NCI-H748 treated with DMSO at 0.1 percent for 48 hours (cell line): ENCODE measurements around the gene SORCS3.
A peak's percentile ranks its signal among the peaks of the same experiment; 100 is the strongest.

Experiments
- DNase-seq: peaks from one replicate; lab custom pipeline; 2025; lab: John Stamatoyannopoulos, UW

Gene SORCS3

DNA sequence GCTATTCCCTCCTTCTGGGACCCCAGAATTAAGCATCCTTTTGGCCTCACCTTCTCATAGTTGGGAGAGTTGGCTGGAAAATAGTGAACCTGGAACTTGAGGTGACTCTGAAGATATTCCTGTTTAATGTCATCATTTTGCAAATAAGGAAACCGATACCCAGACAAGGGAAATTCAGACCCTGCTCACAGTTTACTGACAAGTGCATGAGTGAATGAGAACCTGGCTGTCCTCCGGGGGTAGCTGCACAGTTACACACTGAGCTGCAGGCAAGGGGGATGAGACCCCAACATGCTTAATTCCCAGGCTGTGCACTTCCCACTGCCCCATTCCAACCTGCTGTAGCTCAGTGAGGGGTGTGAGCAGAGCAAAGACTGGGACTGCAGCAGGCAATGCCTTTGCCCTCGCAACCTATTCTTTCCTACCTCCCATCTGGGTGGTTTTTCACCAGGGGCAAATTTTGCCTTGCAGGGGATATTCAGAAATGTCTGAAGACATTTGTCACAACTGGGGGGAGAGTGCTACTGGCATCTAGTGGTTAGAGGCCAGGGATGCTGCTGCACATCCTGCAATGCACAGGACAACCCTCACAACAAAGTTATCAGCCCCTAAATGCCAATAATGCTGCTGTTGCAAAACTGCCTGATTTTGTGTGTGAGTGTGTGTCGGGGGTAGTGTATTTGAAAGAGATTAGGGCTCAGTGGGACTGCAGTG lies 136.2 kb downstream of the SORCS3 start:
- DNase-seq, result no peak

DNA sequence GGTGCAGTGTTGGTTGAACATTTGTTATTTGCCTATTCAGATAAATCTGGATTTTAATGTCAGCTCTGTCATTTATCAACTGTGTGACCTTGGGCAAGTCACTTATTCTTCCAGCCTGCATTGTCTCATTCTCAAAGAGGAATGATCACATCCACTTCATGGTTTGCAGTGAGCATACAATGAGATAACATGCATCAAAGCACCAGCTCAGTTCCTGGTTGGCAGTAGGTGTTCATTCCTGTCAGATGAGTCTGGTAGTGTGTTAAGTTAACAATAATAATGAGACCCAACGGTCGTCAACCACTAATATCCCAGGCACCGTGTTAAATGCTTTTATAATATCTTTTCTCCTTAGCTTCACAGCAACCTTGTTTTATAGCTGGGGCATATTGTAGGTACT lies 137.3 kb downstream of the SORCS3 start:
- no peak for DNase-seq

DNA sequence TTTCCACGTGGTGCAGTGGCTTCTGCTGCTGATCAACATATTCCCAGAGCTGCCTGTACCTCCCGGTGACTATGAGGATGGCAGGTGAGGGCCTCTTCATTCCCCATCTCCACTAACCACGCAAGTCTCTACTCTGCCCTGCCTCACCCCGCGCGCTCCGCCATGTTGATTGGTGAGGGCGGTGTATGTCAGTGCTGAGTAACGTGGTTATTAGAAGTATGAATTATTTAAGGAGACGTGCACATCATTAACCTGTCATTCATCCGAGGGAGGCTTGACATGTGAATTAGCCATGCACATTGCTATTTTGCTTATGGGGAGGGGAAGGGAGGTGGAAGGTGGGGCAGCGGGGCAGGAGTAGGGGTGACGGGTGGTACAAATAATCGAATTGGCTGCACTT lies 138.6 kb downstream of the SORCS3 start:
- no peak for DNase-seq

DNA sequence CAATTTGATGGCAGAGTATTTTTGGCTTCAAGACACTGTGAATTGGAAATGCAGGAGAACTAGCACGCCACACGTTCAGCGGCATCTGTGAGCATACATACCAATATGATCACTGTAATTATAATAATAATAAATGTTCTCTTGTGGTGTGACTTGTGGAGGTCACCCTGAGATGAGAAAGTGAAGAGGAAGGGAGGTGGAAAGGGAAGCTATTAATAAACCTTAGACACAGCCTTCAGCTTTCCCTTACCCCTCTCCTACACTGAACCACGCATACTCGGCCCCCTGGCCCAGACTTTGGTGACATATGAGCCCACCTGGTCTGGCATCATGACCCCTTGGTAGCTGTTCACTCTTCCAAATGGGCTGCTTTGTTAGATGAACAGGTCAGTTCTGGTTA lies 139.1 kb downstream of the SORCS3 start:
- DNase-seq, result no peak

DNA sequence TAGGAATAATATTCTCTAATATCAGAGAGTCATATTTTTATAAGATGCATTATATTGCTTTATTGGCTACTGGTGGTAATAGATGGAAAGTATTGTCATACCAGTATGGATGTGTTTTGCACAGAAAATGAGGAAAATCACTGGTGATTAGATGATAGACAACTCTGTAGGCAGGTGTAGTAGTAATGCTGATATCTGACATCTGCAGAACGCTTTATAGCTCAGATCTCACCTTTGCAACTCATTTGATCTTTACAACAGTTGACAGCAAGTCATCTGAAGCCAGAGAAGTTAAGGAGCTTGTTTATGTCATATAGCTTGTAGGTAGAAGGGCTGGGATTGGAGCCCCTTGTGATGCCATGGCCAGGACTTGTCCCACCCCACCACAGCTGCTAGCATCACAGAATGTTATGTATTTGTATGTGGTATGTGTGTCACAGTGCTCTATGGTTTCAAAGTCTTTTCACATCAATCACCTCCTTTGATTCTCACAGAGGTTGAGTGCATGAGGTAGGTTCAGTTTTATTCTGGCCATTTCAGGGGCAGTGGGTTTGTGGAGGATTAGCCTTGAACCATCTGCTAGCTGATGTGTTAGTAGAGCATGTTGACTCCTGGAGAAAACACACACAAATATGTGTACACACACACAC lies 140.0 kb downstream of the SORCS3 start:
- no peak for DNase-seq

DNA sequence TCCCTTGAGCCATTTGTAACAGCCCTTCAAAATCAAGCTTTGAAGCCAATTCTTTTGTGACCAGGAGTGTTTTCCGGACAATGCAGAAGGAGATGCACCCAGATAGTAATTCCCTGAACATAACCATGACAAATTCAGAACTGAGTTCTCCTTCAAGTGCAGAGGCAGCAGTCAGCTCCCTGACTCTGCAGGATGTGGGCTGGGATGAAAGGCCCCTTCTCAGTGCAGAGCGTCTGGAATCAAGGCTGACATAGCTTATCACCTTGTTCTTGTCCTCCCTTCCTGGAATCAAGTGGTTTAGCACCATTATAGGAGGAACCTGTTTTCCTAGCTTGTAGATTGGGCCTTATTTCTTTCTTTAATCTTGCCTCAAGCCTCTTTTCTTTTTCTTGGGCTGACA lies 143.4 kb downstream of the SORCS3 start:
- no peak for DNase-seq

DNA sequence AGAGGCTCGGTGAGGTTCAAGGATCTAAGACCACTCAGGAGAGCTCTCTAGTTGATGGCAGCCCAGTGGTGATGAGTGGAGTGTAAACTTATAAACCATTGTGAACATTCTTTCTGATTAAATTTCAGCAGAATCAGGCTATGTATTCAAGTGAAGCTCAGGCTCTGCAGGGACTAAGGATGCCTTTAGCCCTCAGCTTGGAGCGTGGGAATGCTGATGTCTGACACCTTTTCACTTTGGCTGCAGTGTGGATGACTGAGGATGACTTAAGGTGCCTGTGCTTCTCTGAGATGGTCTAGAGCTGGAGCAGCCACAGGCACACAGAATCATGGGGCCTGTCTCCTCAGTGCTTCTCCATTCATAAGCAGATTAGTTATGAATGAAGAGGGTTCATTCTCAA lies 150.4 kb downstream of the SORCS3 start:
- DNase-seq, result no peak

DNA sequence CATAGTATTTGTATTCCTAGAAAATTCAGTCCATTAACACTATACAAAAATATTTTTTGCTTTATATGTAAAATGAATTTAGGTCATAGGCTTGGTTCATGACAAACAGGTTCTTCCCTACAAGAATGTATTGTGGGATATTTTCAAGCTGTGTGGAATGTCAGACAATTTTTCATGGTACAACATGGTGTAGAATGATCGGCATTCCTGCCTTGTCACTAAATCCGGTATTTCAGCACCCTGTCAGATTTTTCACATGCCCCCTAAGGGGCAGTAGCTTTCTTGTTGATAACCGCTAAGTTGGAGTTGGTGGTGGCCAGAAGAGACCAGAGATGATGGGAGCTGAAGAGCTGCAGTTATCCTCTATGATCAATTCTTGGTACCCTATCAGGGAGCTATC lies 154.3 kb downstream of the SORCS3 start:
- no peak for DNase-seq

DNA sequence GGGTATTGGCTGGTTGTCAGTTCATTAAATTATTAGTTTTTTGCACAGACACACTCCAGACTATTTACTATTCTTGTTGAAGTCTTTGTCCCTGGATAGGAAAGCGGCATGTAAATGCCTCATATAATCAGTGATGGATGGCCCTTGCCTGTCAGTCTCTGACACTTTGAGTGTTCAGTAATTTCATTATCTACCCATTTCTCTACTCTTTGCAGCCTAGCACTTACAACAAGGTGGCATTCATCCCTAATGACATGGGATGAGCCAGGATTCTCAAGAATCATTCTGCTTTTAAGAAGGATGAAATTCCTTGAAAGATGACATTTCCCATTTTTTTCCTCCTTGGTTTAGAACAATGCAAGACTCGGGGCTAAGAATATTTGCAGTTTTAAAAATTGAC lies 155.7 kb downstream of the SORCS3 start:
- no peak for DNase-seq

DNA sequence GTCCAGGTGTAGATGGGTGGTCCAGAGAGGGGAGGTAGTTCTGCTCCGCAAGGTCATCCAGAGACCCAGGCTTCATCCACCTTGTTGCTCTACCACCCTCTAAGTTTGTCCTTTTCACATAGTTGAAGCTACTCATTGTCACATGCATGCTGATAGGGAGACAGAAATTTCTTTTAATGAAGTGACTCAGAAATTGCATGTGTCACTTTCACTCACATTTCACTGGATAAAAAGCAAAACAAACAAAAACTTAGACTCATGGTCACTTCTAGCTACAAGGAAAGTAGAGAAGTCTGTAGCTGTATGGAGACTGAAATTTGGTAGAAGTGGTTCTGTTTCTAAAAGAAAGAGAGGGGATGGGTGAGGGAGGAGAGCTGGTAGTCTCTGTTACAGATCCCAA lies 161.9 kb downstream of the SORCS3 start:
- DNase-seq, result no peak

DNA sequence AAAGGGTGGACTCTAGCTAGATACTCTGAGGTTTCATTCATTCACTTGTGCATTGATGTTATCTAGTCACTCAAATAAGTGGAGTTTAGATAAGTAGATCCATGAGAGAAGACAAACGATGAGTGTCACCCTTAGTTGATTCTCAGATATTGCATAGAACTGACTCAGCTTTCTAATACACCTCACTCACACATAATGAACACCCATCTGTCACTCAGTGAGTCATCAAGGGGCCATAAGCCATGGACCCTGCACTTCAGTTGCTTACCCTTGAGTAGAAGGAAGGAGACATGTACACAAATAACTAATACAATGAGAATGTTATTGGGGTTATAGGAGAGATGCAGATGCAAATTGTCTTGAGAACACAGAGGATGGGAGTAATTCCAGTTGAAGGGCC lies 163.8 kb downstream of the SORCS3 start:
- DNase-seq, result no peak

DNA sequence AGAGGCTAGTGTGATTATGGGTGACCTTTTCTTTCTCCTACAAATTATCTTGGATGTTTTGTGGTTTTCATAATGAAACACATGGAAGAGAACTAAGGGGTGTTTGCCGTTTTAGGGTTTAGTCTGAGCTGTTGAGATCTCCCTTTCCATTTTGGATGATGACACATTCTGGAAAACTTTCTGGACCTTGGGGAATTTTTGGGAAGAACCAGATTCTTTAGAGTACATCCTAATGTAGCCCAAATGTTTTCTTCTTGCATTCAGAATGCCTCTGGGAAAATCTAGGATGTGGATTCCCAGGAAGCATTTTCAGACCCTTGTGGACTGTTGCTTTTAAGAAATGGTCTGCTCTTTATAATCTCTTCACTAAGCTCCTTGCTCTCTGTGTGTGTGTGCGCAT lies 165.7 kb downstream of the SORCS3 start:
- DNase-seq, result no peak

DNA sequence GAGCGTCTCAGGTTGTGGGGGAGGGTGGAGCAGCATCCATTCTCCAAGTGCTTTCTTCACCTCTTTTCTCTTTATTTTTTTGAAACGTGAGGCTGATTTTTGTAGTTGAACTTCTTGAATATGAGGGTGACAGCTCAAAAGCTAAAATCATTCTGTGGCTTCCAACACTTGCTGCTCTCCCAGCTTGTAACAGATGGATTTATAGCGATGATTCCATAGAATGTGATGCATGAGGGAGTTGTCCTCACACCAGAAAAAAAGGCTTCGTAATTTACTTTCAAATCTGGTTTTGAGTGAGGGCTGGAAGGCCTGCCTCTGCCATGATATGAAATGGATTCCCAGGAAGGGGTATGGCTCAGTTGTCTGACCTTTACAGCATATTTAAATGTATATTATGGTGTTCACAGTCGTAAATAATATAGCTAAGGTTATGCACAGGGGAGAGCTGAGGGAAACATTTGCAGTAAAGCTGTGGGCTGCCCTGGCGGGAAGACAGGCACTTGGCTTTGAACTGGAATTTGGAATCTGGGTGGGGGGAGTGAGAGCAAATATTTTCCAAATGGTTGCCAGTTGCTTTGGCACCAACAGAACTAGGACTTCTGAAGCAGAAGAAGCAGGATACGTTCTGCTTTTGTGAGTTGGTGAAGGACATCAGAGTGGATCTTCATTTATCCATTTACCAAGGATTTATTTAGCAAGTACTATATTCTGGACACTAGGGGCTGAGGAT lies 166.7 kb downstream of the SORCS3 start:
- no peak for DNase-seq

DNA sequence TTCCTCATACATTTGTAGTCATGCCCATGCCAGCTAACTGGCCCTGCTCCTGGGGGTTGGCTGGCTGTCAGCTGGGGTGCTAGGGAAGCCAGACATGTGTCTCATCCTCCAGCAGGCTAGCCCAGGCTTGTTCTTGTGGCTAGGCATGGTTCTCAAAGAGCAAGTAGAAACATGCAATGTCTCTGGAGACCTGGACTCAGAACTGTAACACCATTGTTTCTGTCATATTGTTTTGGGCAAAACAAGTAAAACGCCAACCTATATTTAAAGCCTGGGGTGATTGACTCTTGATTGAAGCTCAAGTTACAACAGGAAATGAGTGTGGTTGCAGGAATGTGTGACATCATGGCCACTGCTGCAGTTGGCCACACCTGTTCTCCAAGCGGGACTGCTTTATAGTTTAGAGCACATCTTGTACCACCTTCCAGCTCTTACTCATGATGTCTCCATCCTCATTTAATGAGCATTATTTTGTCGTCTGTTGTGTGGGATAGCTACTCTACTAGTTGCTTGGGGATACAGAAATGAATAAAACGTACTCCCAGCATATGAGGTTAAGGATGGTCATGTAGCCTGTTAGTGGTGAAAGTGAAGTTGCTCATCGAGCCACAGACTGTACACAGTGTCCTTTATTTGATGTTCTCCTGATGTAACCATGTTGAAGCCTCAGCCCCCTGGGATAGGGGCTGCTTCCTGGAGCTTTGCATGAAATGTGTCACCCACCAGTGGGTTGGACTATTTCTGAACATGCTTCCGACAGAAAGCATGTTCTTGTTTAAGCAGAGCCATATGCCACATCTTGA lies 168.4 kb downstream of the SORCS3 start:
- DNase-seq, result peak; percentile 72

DNA sequence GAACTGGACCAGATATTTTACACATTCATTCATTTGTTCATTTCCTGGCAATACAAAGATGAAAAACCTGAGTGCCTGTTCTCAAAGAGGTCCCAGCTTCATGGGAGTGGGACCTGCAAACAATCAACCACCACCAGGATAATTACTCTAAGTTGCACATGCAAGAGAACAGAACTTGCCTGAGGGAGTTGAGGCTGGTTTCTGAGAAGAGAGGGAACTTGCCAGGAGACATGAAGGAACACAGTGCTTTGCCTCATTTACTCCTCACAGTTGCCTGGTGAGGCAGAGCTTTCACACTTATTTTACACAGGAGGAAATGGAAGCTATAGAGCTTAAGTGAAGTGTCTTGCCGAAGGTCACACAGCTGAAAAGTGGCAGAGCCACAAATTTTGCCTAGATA lies 170.1 kb downstream of the SORCS3 start:
- DNase-seq, result no peak

DNA sequence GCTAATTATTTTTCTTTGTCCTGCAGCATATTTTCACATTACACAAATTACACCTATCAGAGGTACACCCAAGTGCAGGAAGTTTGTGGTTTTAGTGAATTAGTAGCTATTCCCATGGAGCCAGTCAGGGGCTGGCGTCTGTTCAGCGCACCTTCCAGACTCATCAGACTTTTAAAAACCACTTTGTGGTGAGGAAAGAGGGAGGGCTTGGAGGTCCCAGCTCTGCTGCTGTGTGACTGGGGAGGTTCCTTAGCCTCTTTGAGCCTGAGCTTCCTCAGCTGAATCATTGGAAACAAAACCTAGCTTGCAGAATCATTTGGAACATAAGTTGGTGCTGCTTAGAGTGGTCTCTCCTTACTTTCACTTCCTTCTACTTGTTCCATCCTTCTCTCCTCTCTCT lies 175.4 kb downstream of the SORCS3 start:
- no peak for DNase-seq

DNA sequence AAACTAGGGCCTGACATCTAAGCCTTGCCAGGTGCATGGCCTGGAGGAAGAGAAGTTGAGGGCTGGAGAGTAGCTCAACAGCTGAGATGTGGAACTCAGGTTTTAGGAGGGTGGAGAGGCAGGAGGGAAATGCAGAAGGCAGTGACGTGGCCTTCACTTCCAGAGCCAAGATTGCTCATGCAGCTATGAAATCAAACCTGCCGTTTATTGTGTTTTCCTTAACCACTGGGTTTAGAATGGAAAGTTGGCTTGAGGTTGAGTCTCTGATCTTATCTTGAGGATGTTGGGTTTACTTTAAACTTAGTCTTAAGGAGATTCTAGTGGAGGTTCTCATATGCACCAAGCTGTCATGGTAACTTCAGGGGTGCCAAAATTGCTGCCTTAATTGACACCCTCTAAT lies 178.6 kb downstream of the SORCS3 start:
- no peak for DNase-seq

DNA sequence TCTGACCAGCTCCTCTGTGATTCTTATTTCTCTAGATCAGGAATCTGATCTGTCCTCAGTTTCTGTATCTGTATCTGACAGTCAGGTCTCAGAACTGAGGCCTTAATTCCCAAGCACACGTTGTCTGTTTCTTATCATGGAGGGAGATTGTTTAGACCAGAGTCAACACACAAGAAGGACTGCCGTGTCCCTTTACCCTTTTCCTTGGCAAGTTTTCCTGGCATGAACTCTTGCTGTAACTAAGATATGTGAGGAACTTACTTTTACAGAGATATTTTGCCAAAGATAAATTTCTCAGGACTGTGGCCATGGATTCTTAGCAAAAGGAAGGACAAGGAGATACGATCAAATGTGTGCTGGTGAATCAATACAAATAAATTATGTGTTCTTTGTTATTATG lies 181.0 kb downstream of the SORCS3 start:
- DNase-seq, result no peak

DNA sequence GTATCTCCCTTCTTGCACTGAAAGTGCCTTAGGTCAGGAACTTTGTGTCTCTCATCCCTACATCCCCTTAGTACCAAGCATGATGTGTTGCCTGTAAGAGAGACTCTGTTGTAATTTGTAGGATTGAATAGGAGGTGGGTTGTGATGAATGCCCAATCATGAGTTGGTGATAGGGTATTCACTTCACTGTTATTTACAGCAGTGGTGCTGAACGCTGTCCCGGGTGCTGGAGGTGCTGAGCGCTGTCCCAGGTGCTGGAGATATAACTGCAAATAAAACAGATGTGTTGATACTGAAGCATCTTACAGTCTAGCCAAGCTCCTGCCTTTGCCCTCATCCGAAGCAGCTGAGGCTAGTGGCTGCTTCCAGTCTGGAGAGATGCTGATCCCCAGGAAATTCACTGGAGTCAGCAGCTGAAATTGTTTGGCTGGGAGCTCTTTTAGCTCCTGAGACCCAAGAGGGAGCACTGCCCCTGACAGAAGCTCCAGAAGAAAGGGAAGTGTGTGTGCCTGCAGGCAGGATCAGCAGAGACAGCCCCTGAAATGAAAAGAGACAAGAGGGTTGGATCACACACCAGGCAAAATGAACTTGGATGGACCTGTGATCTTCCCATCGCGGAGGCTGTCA lies 183.4 kb downstream of the SORCS3 start:
- no peak for DNase-seq

DNA sequence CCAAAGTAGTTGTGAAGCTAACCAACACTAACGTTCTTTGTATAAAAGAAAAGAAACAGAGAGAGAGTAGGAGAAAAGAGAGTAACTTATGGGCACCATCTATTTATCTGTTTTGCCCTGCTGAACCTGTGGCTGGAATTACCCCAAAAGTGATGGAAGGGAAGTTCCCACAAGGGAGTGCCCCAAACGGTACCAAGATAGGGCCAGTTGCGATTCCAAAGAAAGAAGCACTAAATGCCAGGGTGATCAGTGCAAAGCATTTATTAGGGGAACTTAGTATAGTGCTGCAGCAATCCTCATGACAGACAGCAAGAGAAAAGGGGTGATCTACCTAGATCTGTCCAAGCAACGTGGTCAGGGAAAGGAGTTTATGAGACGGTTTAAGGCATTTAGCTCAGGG lies 190.2 kb downstream of the SORCS3 start:
- no peak for DNase-seq

DNA sequence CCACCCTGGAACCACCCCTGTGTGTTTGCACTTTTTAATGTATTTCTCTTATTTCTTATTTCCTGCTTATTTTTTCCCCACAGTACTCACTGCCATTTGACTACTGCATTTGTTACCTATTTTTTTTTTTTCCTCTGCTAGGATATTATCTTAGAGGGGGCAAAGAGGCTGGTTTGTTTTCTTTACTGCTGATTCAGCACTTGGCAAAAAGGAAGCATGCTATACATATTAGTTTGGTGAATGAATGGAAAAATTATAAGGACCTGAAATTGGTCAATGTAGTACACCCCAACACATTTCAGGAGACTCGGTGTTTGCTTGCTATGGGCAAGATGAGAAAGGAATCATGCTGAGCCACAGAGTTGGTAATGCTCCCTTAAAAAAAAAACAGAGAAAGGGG lies 193.5 kb downstream of the SORCS3 start:
- DNase-seq, result no peak

DNA sequence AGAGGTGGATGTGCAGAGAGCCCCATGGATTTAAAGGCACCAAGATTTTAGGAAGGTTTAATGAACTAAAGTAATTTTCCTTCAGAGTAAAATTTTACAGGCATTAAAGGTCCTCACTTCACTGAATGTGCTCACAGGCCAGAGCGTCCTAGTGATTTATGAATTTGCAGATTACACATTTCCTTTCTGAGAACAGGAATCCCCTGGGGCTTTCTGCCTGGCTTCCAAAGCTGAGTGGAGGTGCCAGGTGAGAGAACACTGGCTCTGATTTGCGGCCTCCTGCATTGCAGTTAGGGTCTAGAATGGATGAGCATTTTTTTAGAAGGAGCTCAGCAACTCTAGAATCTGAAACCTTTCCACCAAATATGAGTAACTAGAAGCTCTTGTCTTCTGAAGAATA lies 194.3 kb downstream of the SORCS3 start:
- DNase-seq, result no peak
